ENCODE measurements around the gene SLC9A3. TPM values are rescaled to one million over a fixed set of nuclear protein-coding genes. Genes with fewer than 3 reads are reported as not detected.

SLC9A3 gene
- total and polyA plus RNA-seq, 12 donors = 0.53 to 1.5 (median 1.0) TPM

DNA sequence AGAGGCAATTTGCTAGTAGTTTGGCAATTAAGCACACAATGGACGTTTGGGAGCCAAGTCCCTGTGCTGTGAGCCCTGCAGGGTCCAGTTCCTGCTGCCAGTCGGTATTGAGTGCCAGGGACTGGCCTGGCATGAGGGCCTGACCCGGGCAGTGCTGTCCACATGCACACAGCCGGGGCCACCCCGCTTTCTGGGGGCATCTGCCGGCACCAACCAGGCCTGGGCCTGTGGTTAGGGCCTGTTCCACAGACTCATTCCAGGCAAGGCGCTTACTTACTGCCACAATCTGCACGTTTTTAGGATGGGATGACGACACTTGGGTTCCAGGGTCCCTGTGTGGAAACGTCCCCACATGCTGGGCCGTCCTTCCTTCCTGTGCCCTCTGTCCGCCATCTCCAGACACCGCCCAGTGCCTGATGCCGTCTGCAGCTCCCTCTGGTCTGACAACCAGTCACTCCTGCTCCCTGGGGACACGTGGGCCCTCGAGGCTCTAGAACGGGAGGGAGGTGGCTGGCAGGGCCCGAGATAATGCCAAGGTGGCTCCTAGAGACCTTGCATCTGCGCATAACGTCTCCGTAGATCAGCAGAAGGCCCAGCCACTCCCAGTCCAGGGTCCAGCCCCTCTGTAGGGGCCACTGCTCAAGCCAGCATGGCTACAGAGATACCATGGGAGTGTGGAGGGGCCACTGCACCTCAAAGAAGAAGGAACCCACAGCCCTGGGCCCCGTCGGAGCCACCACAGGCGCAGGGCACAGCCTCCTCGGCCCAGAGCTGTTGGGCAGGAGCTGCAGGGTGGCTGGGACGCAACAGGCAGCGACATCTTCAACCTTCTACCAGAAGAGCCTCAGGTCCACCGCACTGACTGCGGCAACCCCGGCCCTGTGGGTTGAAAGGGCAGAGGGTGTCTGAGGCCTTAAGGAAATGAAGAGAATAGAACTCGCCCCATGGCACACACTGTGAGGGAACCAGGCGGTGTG lies 24.7 kb downstream of the SLC9A3 start:
- no peaks in the 10 kb centered on the region for H3K36me3 ChIP-seq
- H3K4me3 ChIP-seq = no peak overlapping the region
- H3K4me1 ChIP-seq = no peaks in the 10 kb centered on the region
- no peak overlapping the region for H3K27ac ChIP-seq
- TF ChIP-seq, protein P1, sequence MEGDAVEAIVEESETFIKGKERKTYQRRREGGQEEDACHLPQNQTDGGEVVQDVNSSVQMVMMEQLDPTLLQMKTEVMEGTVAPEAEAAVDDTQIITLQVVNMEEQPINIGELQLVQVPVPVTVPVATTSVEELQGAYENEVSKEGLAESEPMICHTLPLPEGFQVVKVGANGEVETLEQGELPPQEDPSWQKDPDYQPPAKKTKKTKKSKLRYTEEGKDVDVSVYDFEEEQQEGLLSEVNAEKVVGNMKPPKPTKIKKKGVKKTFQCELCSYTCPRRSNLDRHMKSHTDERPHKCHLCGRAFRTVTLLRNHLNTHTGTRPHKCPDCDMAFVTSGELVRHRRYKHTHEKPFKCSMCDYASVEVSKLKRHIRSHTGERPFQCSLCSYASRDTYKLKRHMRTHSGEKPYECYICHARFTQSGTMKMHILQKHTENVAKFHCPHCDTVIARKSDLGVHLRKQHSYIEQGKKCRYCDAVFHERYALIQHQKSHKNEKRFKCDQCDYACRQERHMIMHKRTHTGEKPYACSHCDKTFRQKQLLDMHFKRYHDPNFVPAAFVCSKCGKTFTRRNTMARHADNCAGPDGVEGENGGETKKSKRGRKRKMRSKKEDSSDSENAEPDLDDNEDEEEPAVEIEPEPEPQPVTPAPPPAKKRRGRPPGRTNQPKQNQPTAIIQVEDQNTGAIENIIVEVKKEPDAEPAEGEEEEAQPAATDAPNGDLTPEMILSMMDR (IDR thresholded peaks at IDR 0.05) = no peak
- DNase-seq = no peak
- no peak for ATAC-seq
- intact Hi-C loops (cut with DNase I) = no loop called here
- H3K9me3 ChIP-seq = no peaks in the 10 kb centered on the region
- H3K27me3 ChIP-seq = peaks cover 0 to 84% (median 56%) of the 10 kb centered on the region in 7 donors
- 90% methylated on average over 32 of the region's 32 CpGs for WGBS, 2 donors

DNA sequence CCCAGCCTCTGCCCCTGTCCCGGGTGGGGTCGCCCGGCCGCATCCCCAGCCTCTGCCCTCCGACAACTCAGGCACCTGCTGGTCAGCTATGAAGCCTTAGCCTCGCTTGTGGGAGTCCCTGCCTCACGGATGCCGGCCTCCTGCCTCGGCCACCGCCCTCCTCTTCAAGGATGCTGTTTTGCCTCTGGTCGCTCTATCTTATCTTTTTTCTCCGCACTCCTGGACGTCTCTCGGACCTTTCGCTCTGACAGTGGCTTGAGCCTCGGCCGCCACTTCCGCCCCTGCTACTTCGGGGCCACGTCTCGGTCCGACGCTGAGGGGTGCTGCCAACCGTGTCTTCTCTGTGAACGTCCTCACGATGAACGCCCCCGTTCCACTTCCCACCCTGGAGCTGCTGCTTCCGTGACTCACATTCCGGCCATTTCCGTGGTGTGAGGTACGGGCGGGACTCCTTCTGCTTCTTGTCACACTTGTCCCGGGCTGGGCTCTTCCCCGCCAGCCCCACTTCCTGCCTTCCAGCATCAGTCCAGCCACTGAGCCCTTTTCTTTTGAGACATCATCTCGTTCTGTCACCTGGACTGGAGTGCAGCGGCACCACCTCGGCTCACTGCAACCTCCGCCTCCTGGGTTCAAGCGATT lies 26.3 kb downstream of the SLC9A3 start:
- Histone ChIP-seq H3K36me3 (no peaks in the 10 kb centered on the region), H3K9me3 (no peaks in the 10 kb centered on the region), H3K27me3 (peaks cover 0 to 85% (median 59%) of the 10 kb centered on the region in 7 donors), H3K27ac (no peak overlapping the region), H3K4me3 (no peak overlapping the region), H3K4me1 (no peaks in the 10 kb centered on the region)
- intact Hi-C loops (cut with DNase I) = no loop called here
- TF ChIP-seq, protein P1 (IDR thresholded peaks at IDR 0.05) = no peak
- DNase-seq (no peak), ATAC-seq (no peak)
- 46 to 51% methylated on average over 40 of the region's 40 CpGs for WGBS, 2 donors

DNA sequence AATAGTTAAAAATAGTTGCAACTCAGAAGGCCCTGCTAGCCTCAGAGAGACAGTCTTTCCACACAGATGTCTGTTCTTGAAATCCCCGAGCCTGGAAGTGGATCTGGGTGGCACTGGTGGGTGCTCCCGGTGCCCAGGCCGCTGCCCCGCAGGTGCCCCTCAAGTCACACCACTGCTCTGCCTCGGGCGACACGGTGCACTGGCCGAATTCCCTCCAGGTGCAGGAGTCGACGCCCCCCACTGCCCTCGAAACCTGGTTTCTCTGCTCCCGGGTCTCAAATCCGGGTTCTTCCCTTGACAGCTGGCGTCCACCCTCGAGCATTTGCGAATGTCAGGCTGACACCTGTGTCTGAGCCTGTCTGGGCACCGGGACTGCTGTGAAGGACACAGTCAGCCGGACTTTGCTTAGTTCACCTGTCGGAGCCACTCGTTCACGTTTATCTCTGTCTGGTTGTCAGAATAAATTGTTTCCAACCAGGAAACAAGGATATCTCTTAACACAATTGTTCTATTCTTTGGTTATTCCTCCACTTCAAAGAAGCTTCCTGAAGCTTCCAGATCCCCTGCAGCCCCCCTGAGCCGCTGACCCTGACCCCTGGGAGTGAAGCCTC lies 27.1 kb downstream of the SLC9A3 start:
- H3K4me3 ChIP-seq = no peak overlapping the region
- no peak for ATAC-seq
- WGBS, 2 donors = 71 to 73% methylated on average over 22 of the region's 22 CpGs
- no peak for DNase-seq
- no peaks in the 10 kb centered on the region for H3K4me1 ChIP-seq
- no peaks in the 10 kb centered on the region for H3K9me3 ChIP-seq
- peaks cover 0 to 85% (median 58%) of the 10 kb centered on the region in 7 donors for H3K27me3 ChIP-seq
- H3K36me3 ChIP-seq = no peaks in the 10 kb centered on the region
- intact Hi-C loops (cut with DNase I) = no loop called here
- TF ChIP-seq, protein P1 (IDR thresholded peaks at IDR 0.05) = no peak
- no peak overlapping the region for H3K27ac ChIP-seq

DNA sequence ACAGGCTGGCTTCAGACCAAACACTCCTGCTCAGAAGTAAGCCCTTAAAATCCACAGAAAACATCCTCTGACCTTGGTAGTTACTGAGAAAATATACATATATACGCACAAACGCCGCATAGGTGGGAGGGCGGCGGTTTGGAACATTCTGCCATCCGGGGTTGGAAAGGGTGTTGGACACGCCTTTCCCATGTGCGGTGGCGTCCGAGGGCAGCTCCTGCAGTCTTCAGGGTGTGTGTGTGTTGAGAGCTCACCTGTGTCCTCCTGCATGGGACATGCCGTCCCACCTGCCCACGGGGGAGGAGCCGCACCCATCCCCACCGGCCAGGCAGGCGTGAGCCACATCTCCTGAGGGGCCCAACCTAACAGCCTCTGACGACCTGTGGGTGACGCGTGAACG lies 28.2 kb downstream of the SLC9A3 start:
- intact Hi-C loops (cut with DNase I) = no loop called here
- no peak overlapping the region for H3K27ac ChIP-seq
- TF ChIP-seq, protein P1 (IDR thresholded peaks at IDR 0.05) = no peak
- ATAC-seq = no peak
- no peak overlapping the region for H3K4me3 ChIP-seq
- no peaks in the 10 kb centered on the region for H3K4me1 ChIP-seq
- H3K27me3 ChIP-seq = peaks cover 0 to 79% (median 64%) of the 10 kb centered on the region in 7 donors
- no peaks in the 10 kb centered on the region for H3K36me3 ChIP-seq
- H3K9me3 ChIP-seq = no peaks in the 10 kb centered on the region
- WGBS, 2 donors = 55 to 58% methylated on average over 19 of the region's 19 CpGs
- DNase-seq = no peak

All from heart right ventricle (tissue), 16 donors.